Lung (tissue), 12 donors: ENCODE results near the gene SCNN1G. TPM values are rescaled to one million over a fixed set of nuclear protein-coding genes. Genes with fewer than 3 reads are reported as not detected.

Experiments used
- ATAC-seq: fragments of 200-7000 bp; cut with Tn5 transposase; one replicate; pipeline ENCODE4 v1.9.1; 2020; ENCODE audit warnings: moderate number of reproducible peaks; ENCODE audit not compliant: insufficient read depth, low FRiP score
- DNase-seq, 3 donors: peaks; one replicate each; pipeline ENCODE4 v3.0.0-alpha.2; 2013 to 2017
- H3K27ac ChIP-seq, 2 donors: one replicate each; pipeline ENCODE4 v1.5.1; 2013; ENCODE audit warnings: mild to moderate bottlenecking in 2 of 2, moderate library complexity in 2 of 2, control low read depth in 1 of 2, inconsistent platforms in 1 of 2, low read depth in 1 of 2, low read length in 1 of 2
- H3K27me3 ChIP-seq, 3 donors: one replicate each; pipeline ENCODE4 v1.5.1; 2013; ENCODE audit warnings: low read length in 2 of 3; ENCODE audit not compliant: control insufficient read depth in 3 of 3, insufficient read depth in 3 of 3
- H3K36me3 ChIP-seq, 4 donors: one replicate each; pipeline ENCODE4 v1.5.1; 2013; ENCODE audit warnings: low read length in 4 of 4, mild to moderate bottlenecking in 1 of 4, moderate library complexity in 1 of 4; ENCODE audit not compliant: control insufficient read depth in 4 of 4, insufficient read depth in 4 of 4
- H3K4me1 ChIP-seq, 5 donors: one replicate each; pipeline ENCODE4 v1.5.1; 2013; ENCODE audit warnings: low read length in 5 of 5, mild to moderate bottlenecking in 2 of 5, moderate library complexity in 1 of 5; ENCODE audit not compliant: control insufficient read depth in 5 of 5, insufficient read depth in 5 of 5
- H3K4me3 ChIP-seq: one replicate; pipeline ENCODE4 v1.5.1; 2013; ENCODE audit warnings: mild to moderate bottlenecking, control low read depth, moderate library complexity
- H3K9ac ChIP-seq, 2 donors: one replicate each; pipeline ENCODE4 v1.5.1; 2013; ENCODE audit warnings: low read length in 2 of 2, control low read depth in 1 of 2; ENCODE audit not compliant: insufficient read depth in 1 of 2
- H3K9me3 ChIP-seq, 4 donors: one replicate each; pipeline ENCODE4 v1.5.1; 2013; ENCODE audit warnings: low read length in 3 of 4, mild to moderate bottlenecking in 1 of 4, moderate library complexity in 1 of 4; ENCODE audit not compliant: control insufficient read depth in 4 of 4, insufficient read depth in 3 of 4
- CTCF ChIP-seq: IDR thresholded peaks from 2 replicates; pipeline ENCODE4 v1.5.1; 2012; ENCODE audit warnings: mild to moderate bottlenecking; ENCODE audit errors: control extremely low read depth, extremely low read depth
- WGBS, 2 donors: extraction: QIAGEN DNeasy Blood & Tissue Kit; methylation state at CpG; one replicate each; pipeline ENCODE4 v1.1.7; 2013; 5-methylcytosine and 5-hydroxymethylcytosine counted together
- polyA plus RNA-seq, 2 donors: library from polyadenylated mRNA; stranded (reverse); fragments of 200-250 nt; gene quantifications; one replicate each; pipeline ENCODE4 v1.2.1, GENCODE V29; 2013
- total RNA-seq, 2 donors: library from RNA; depleted of rRNA in 1 of 2; stranded (reverse); fragments of >200 nt in 1 of 2; gene quantifications; one replicate each; pipeline ENCODE4 v1.2.1, GENCODE V29; 2014 to 2021
- donor health status: control.
- donor health status: control.
- donor health status: Bipolar disorder and iron deficiency.
- donor health status: healthy.
- donor health status: DM: yes; HTN: yes; CAD: no.

SCNN1G gene
- total and polyA plus RNA-seq, 4 donors, result 7.3 to 16.8 (median 11.3) TPM

- Histone ChIP-seq H3K27me3 (no peaks in the 10 kb centered on the region), H3K4me1 (no peaks in the 10 kb centered on the region), H3K9me3 (peaks cover 0 to 2% (median 0%) of the 10 kb centered on the region in 4 donors), H3K36me3 (peaks cover 0 to 5% (median 0%) of the 10 kb centered on the region in 4 donors), H3K27ac (no peak overlapping the region), H3K4me3 (no peak overlapping the region), H3K9ac (no peak overlapping the region)
- DNase-seq (no peak), ATAC-seq (no peak)
- no peak for TF ChIP-seq CTCF
- WGBS, 2 donors, result 73 to 76% methylated on average over 8 of the region's 8 CpGs
These were observed 35.1 kb downstream of the SCNN1G start for GRCh38 chr16:23217646-23218045.

- H3K9ac ChIP-seq, result no peak overlapping the region
- ATAC-seq (no peak), DNase-seq (no peak)
- H3K27ac ChIP-seq, result no peak overlapping the region
- H3K36me3 ChIP-seq, result no peaks in the 10 kb centered on the region
- peaks cover 0 to 4% (median 0%) of the 10 kb centered on the region in 4 donors for H3K9me3 ChIP-seq
- no peak overlapping the region for H3K4me3 ChIP-seq
- no peak for TF ChIP-seq CTCF
- H3K27me3 ChIP-seq, result no peaks in the 10 kb centered on the region
- H3K4me1 ChIP-seq, result no peaks in the 10 kb centered on the region
These were observed 40.4 kb downstream of the SCNN1G start for GRCh38 chr16:23222929-23223328.

GRCh38 chr16:23223368-23223767, 40.8 kb downstream of the SCNN1G start:
- Histone ChIP-seq H3K4me3 (no peak overlapping the region), H3K27me3 (no peaks in the 10 kb centered on the region), H3K9me3 (peaks cover 0 to 4% (median 0%) of the 10 kb centered on the region in 4 donors), H3K4me1 (no peaks in the 10 kb centered on the region), H3K36me3 (no peaks in the 10 kb centered on the region), H3K27ac (no peak overlapping the region), H3K9ac (no peak overlapping the region)
- WGBS, 2 donors, result 76 to 81% methylated on average over 8 of the region's 8 CpGs
- DNase-seq (no peak), ATAC-seq (no peak)
- no peak for TF ChIP-seq CTCF

GRCh38 chr16:23225109-23225508, 42.6 kb downstream of the SCNN1G start:
- H3K36me3 ChIP-seq, result no peaks in the 10 kb centered on the region
- 86 to 91% methylated on average over 4 of the region's 4 CpGs for whole genome bisulfite sequencing, 2 donors

More at GRCh38 chr16:23225109-23225508, 42.6 kb downstream of the SCNN1G start:
- no peak for TF ChIP-seq CTCF
- Histone ChIP-seq H3K27ac (no peak overlapping the region), H3K9ac (no peak overlapping the region), H3K27me3 (no peaks in the 10 kb centered on the region), H3K4me3 (no peak overlapping the region), H3K9me3 (peaks cover 0 to 4% (median 0%) of the 10 kb centered on the region in 4 donors), H3K4me1 (no peaks in the 10 kb centered on the region)
- no peak for DNase-seq
- ATAC-seq, result no peak
